Eye (tissue), 1 donor: ENCODE measurements around the gene ADAM11.

ENCODE experiments used
- DNase-seq: peaks from one replicate; pipeline ENCODE4 v3.0.0-alpha.2; 2015

Gene ADAM11

DNA sequence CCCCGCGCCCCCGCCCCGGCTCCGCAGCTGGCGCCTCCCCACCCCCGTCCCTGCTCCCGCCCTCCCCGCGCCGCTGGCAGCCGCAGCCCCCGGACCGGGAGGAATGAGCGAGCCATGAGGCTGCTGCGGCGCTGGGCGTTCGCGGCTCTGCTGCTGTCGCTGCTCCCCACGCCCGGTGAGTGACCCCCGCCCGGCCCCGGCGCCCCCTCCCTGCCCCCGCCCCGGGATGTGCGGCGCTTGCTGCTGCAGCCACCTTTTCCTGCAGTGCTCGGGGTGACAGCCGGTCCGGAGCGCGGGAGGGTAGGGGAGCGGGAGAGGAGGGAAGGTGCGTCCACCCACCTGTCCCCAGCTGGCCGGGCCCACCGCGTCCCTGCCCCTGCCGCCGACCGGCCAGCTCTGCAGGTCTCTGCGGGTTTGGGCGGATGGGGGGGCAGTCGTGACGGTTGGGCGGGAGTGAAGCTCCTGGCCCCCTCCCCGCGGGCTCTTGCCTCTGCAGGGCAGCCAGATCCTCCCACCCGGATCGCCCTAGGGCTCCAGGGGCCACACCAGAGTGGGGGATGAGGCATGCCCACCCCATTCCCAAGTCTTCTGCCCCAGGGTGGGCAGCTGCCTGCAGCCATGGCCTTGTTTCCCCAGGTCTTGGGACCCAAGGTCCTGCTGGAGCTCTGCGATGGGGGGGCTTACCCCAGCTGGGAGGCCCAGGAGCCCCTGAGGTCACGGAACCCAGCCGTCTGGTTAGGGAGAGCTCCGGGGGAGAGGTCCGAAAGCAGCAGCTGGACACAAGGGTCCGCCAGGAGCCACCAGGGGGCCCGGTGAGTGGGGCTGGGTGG is 513 bp downstream of the ADAM11 start:
- DNase-seq = no peak

DNA sequence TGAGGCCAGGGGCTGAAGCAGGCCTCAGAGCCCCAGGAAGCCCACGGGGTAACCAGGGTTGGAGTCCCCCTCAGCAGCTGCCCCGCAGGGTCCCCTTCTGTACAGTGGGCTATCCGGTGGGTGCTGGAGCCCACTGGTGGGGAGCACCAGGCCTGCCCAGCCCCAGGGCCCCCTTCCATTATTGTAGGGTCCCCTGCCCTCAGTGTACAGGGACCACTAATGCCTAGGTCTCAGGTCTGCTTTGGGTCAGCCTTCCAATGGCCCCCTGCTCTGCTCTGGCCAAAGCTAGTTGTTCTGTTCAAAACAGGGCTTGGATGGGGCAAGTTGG is 1.1 kb downstream of the ADAM11 start:
- no peak for DNase-seq

GRCh38 chr17:44760474-44761308 is 1.9 kb downstream of the ADAM11 start:
- peak; percentile 77 for DNase-seq

DNA sequence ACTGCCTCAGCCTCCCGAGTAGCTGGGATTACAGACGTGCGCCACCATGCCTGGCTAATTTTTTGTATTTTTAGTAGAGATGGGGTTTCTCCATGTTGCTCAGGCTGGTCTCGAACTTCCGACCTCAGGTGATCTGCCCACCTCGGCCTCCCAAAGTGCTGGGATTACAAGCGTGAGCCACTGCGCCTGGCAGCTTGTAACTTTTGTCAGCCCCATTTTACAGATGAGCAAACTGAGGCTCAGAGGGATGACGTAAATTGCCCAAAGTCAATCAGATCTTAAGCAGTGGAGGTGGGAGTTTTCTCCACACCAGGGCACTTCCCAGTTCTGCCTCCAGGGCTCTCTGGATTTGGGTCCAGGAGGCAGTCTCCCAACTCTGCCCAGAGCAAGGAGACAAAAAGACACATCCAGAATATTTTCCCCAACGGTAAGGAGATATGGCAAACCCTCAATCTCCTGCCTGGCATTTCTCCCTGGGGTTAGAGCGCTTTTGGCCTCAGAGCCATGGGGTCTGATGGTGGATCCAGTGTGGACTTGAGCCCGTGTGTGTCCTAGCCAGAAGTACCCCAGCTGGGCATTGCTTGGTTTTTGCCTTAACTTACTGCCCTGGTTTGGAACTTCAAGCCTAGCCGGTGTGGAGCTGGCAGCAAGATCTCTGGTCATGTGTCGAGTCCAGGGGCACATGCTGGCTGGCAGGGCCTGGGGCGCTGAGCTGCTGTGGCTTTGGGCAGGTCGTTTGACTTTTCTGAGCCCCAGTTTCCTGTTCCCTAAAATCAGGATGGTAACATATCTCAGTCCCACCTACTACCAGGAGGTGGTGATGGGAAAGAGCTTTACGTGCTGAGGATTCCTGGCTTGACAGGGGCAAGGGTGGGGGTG is 3.4 kb downstream of the ADAM11 start:
- DNase-seq = no peak

DNA sequence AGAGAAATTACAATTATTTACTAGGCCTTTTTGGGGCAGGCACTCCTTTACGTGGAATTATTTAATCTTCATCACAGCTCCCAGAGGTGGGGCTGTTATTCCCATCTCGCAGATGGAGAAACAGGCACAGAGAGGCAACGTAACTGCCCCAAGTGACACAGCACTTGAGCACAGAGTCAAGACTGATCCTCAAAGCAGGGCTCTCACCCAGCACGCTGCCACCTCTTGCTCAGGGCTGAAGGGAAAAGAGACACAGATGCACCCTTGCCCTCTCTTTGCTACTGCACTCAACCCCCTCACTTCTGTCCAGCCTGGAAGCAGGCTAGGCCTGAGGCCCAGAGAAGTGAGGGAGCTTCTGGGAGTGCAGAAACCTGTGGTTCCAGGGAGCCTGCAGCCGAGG is 4.4 kb downstream of the ADAM11 start:
- DNase-seq = no peak

DNA sequence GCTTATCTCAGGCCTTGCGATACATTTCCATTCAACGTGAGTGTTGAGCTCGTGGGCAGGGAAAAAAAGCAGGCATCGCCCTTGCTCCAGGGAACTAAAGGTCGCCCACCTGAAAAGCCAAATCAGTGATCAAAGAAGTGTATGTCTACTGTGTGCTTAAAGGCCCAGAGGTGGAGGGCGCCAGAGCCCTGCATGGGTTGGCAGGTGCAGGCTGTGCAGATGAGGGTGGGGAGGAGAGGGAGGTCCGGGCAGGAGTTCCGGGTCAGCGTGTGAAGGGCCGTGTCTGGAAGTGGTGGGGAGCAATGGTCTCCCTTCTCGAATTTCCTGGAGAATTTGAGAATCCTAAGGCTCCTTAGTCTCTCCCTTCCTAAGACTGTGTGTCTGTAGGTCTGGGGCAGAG is 7.2 kb downstream of the ADAM11 start:
- DNase-seq = no peak

DNA sequence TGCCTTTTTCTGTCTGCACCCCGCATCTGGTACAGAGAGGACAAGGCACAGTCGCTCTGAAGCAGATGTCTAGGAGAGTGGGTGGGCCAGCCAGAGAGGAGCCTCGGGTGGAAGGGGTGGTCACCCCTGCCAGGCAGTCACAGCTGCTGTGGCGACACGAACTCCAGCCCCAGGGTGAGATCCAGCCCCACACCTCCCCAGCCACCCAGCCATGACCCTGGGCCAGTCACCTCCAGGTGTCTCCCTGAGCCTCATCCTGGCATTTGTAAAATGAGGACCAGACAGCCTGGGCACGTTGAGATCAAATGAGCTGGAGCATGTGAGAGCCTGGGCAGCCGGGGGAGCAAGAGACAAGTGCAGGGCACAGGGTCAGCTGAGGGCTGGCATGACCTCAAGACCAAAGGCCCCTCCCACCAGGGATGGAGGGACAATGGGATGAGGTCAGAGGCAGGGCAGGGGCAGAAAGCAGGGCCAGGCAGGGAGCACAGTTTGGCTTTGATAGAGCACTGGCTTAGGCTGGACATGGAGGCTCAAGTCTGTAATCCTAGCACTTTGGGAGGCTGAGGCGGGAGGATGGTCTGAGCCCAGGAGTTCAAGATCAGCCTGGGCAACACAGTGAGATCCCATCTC is 7.7 kb downstream of the ADAM11 start:
- DNase-seq = no peak

DNA sequence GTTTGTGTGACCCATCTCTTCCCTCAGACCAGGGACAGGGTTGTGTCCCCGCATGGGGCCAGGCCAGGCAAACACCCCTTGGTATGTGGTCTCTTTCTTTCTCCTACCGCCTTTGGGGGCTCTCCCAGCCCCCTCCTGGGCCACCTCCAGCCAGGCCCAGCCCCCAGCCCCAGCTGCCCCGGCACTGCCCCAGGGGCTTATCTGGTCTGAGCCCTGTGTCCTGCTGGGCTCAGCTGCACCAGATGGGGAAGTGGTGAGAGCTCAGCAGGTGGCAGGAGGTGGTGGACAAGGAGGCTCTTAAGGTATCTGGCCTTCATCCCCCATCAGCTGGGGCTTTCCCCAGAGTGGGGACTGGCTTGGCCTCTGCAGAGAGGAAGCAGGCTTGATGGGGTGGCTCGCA is 8.7 kb downstream of the ADAM11 start:
- no peak for DNase-seq

- no peak for DNase-seq
Measured at GRCh38 chr17:44768505-44769142, 9.8 kb downstream of the ADAM11 start.

DNA sequence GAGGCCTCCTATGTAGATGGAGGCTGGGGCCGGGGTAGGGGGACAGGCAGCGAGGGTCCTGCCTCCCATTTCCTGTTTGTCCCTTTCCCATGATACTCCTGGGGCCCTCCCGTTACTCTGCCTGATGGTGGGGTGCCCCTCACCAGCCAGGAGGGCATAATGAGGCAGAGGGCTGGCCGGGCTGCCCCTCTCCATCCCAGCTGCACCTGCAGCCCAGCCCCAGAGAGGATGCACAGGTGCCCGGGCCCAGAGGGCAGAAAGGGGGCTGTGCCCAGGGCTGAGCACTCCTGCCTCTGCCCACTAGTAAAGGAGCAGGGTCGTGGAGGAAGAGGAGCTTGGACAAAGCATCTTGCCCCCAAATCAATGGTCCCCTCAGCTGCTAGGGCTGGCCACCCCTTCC is 10.4 kb downstream of the ADAM11 start:
- DNase-seq = no peak

DNA sequence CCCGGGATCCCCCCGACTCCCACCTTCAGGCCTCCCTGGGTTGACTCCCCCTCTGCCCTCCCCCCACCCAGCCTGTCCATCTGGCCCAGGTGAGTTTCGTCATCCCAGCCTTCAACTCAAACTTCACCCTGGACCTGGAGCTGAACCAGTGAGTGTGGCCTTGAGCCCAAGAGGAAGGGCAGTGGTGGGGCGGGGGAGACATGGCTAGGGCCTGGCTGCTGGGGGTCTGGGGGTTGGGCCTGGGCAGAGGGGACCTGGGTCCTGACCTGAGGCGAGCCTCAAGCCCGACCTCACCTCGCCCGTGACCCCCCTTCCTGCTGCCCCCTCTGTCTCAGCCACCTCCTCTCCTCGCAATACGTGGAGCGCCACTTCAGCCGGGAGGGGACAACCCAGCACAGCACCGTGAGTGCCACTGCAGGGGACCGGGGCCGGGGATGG is 10.9 kb downstream of the ADAM11 start:
- DNase-seq = no peak

GRCh38 chr17:44770166-44770925 is 11.6 kb downstream of the ADAM11 start:
- DNase-seq = peak; percentile 47

- DNase-seq = no peak
Measured at GRCh38 chr17:44772308-44773045, 13.7 kb downstream of the ADAM11 start.

DNA sequence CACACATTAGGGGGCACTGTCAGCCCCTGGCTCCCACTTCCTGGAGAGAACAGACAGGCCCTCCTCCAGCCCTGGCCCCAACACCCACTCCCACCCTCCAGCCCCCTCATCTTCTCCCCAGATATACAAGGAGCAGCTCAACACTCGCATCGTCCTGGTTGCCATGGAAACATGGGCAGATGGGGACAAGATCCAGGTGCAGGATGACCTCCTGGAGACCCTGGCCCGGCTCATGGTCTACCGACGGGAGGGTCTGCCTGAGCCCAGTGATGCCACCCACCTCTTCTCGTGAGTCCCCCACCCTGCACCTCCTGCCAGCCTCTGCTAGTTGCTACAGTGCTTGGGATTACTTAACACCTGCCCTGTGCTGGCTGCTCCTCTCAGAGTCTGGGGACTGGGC is 14.4 kb downstream of the ADAM11 start:
- DNase-seq = no peak

GRCh38 chr17:44774271-44775135 is 15.7 kb downstream of the ADAM11 start:
- DNase-seq = peak; percentile 95

DNA sequence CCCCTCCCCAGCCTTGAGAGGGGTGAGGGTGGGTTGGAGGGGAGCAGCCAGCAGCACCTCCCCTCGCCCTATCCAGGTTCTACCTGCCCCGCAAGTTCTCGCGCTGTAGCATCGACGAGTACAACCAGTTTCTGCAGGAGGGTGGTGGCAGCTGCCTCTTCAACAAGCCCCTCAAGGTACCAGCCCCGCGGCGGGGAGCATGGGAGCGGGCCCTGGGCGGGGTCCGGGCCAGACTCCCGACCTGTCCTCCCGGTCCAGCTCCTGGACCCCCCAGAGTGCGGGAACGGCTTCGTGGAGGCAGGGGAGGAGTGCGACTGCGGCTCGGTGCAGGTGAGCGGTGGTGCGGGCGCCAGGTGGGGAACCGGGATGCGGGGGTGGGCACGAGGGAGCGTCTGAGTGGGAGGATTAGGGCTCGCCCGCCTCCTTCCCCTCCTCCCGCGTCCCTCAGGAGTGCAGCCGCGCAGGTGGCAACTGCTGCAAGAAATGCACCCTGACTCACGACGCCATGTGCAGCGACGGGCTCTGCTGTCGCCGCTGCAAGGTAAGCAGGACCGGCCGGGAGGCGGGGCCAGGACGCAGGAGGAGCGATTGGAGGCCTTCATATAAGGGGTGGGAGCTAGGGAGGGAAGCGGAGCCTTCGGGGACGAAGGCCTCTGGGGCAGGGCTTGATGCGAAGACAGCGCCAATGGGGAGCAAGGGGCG is 16.5 kb downstream of the ADAM11 start:
- peak; percentile 99 for DNase-seq

DNA sequence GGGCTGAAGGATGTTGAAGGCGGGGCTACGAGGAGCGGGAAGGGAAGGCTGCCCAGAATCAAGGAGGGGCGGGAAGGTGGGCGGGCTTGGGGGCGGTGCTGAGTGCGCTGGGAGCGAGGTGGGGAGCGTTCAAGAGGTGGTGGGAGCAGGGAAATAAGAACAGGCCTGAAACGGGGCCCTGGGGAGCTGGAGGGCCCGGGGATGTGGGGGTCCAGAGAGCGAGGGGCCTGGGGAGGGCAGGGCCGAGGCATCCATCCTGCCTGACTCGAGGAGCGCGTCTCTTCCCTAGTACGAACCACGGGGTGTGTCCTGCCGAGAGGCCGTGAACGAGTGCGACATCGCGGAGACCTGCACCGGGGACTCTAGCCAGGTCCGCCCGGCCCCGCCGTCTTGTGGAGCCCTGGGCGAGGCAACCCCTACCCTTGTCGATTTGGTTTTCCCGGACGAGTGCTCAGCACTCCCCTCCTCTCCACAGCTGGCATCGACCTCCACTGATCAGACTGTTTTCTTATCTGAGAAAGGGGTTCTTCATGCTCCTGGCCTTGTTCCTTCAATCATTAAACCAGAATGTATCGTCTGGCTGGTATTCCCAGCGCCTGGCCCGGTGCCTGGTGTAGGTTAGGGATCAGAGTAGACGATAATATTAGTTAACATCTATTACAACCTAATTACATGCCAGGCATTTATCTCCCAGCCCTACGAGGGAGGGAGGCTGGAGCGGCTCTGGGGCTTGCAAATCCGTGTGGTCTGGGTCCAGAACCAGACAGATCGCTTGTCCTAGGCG is 17.2 kb downstream of the ADAM11 start:
- DNase-seq = no peak
